GM23248 (cell line): ENCODE results near the gene PTPRD. TPM values are rescaled to one million over a fixed set of nuclear protein-coding genes. Genes with fewer than 3 reads are reported as not detected.

Experiments used
- DNase-seq: peaks from one replicate; pipeline ENCODE4 v3.0.0-alpha.2; 2015
- H2AFZ ChIP-seq: fragments of 200-600 bp; sonication (generic); 2 replicates; pipeline ENCODE4 v1.6.1; 2016; ENCODE audit warnings: antibody characterized with exemption
- H3F3A ChIP-seq: fragments of 200-600 bp; sonication (generic); 2 replicates; pipeline ENCODE4 v1.6.1; 2016; ENCODE audit warnings: mild to moderate bottlenecking, antibody characterized with exemption, mixed run types; ENCODE audit not compliant: insufficient read depth
- H3K27ac ChIP-seq: fragments of 200-600 bp; sonication (generic); 2 replicates; pipeline ENCODE4 v1.5.1; 2016; ENCODE audit warnings: mild to moderate bottlenecking
- H3K27me3 ChIP-seq: fragments of 200-600 bp; sonication (generic); replicated peaks from 2 replicates; pipeline ENCODE4 v1.6.1; 2016; ENCODE audit warnings: mild to moderate bottlenecking; ENCODE audit not compliant: insufficient read depth
- H3K36me3 ChIP-seq: fragments of 200-600 bp; sonication (generic); 2 replicates; pipeline ENCODE4 v1.6.1; 2016; ENCODE audit warnings: low read depth, mild to moderate bottlenecking
- H3K4me1 ChIP-seq: fragments of 200-600 bp; sonication (generic); 2 replicates; pipeline ENCODE4 v1.6.1; 2016; ENCODE audit warnings: mild to moderate bottlenecking; ENCODE audit not compliant: insufficient read depth
- H3K4me2 ChIP-seq: fragments of 200-600 bp; sonication (generic); one replicate; pipeline ENCODE4 v1.6.1; 2016; ENCODE audit warnings: mild to moderate bottlenecking; ENCODE audit not compliant: unreplicated experiment
- H3K4me3 ChIP-seq: fragments of 200-600 bp; sonication (generic); 2 replicates; pipeline ENCODE4 v1.5.1; 2016; ENCODE audit warnings: mild to moderate bottlenecking
- H3K79me2 ChIP-seq: fragments of 200-600 bp; sonication (generic); 2 replicates; pipeline ENCODE4 v1.6.1; 2016; ENCODE audit warnings: mild to moderate bottlenecking; ENCODE audit not compliant: insufficient read depth
- H3K9ac ChIP-seq: fragments of 200-600 bp; sonication (generic); 2 replicates; pipeline ENCODE4 v1.6.1; 2016; ENCODE audit warnings: mild to moderate bottlenecking
- H3K9me2 ChIP-seq: fragments of 200-600 bp; sonication (generic); 2 replicates; pipeline ENCODE4 v1.6.1; 2016; ENCODE audit warnings: mixed run types, mild to moderate bottlenecking, moderate library complexity; ENCODE audit not compliant: insufficient read depth
- H3K9me3 ChIP-seq: fragments of 200-600 bp; sonication (generic); one replicate; pipeline ENCODE4 v1.6.1; 2017; ENCODE audit warnings: low read depth
- H4K20me1 ChIP-seq: fragments of 200-600 bp; sonication (generic); 2 replicates; pipeline ENCODE4 v1.6.0; 2016; ENCODE audit not compliant: insufficient read depth
- EZH2 ChIP-seq: fragments of 200-600 bp; sonication (generic); IDR thresholded peaks from 2 replicates; pipeline ENCODE4 v1.6.1; 2018; ENCODE audit warnings: antibody characterized with exemption, mild to moderate bottlenecking; ENCODE audit not compliant: insufficient read depth, poor library complexity, severe bottlenecking
- EZH2phosphoT487 ChIP-seq: fragments of 200-600 bp; sonication (generic); IDR thresholded peaks from 2 replicates; pipeline ENCODE4 v1.6.1; 2018; ENCODE audit warnings: antibody characterized with exemption, moderate library complexity, mild to moderate bottlenecking, low read depth; ENCODE audit not compliant: insufficient read depth
- WGBS, 2 experiments: methylation state at CpG; one replicate each; pipeline ENCODE4 v1.1.6; 2015 to 2017; ENCODE audit warnings: low lambda C conversion rate in 2 of 2, low coverage in 1 of 2; ENCODE audit errors: missing lambda C conversion rate in 2 of 2; 5-methylcytosine and 5-hydroxymethylcytosine counted together
- in situ Hi-C: fragments of 300-500 bp; cut with MboI; formaldehyde crosslinking; loops from 2 replicates; pipeline ENCODE4 v1.15.0; 2020
- polyA plus RNA-seq: library from polyadenylated mRNA; unstranded; fragments of >200 nt; fragmentation: Nextera tagmentation; extraction: Ambion mirVana; gene quantifications from 2 replicates; pipeline ENCODE4 v1.2.1, GENCODE V29; 2016
- total RNA-seq: library from RNA; depleted of rRNA; stranded (reverse); fragments of >200 nt; shearing (Covaris generic); gene quantifications from 2 replicates; pipeline ENCODE4 v1.2.3, GENCODE V29; 2014

Gene PTPRD
- total and polyA plus RNA-seq, 2 experiments from 2014 or later, result 0.05 TPM; not detected in 1

DNA sequence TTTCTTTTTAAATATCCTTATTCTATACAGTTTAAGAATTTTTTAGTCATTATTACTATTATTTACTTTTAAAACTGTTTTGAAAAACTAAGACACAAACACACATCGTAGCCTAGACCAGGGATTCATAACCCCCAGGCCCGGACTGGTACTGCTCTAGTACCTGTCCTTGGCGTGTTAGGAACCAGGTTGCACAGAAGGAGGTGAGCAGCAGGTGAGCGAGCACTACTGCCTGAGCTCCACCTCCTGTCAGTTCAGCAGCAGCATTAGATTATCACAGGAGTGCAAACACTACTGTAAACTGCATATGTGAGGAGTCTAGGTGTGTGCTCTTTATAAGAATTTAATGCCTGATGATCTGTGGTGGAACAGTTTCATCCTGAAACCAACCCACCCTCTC is 357.0 kb downstream of the PTPRD start:
- H3K4me2 ChIP-seq, result no peak overlapping the region
- H3K27ac ChIP-seq, result no peak overlapping the region
- TF ChIP-seq EZH2phosphoT487, result no peak
- H3K4me3 ChIP-seq, result no peak overlapping the region
- no peaks in the 10 kb centered on the region for H3K36me3 ChIP-seq
- H4K20me1 ChIP-seq, result no peaks in the 10 kb centered on the region
- H2AFZ ChIP-seq, result no peak overlapping the region
- in situ Hi-C loops, result no loop called here
- no peaks in the 10 kb centered on the region for H3F3A ChIP-seq
- no peaks in the 10 kb centered on the region for H3K9me3 ChIP-seq
- 13 to 18% methylated on average over 4 of the region's 4 CpGs for WGBS, 2 experiments
- H3K4me1 ChIP-seq, result no peaks in the 10 kb centered on the region
- no peaks in the 10 kb centered on the region for H3K9me2 ChIP-seq
- H3K9ac ChIP-seq, result no peak overlapping the region
- H3K79me2 ChIP-seq, result no peaks in the 10 kb centered on the region
- no peak for DNase-seq
- H3K27me3 ChIP-seq, result no peaks in the 10 kb centered on the region; the same call in 1 of the 2 replicates

GRCh38 chr9:10254338-10254737 is 358.5 kb downstream of the PTPRD start:
- TF ChIP-seq EZH2phosphoT487, result no peak
- Histone ChIP-seq H3K4me2 (no peak overlapping the region), H3K79me2 (no peaks in the 10 kb centered on the region), H3K9ac (no peak overlapping the region), H3K27me3 (no peaks in the 10 kb centered on the region; the same call in 1 of the 2 replicates), H3K4me3 (no peak overlapping the region), H3F3A (no peaks in the 10 kb centered on the region), H3K36me3 (no peaks in the 10 kb centered on the region), H4K20me1 (no peaks in the 10 kb centered on the region), H2AFZ (no peak overlapping the region), H3K4me1 (no peaks in the 10 kb centered on the region), H3K9me3 (no peaks in the 10 kb centered on the region), H3K27ac (no peak overlapping the region), H3K9me2 (no peaks in the 10 kb centered on the region)
- in situ Hi-C loops, result no loop called here
- 0 to 1% methylated on average over 3 of the region's 3 CpGs for WGBS, 2 experiments
- DNase-seq, result no peak

- Histone ChIP-seq H3K4me2 (no peak overlapping the region), H4K20me1 (no peaks in the 10 kb centered on the region), H3K27me3 (no peaks in the 10 kb centered on the region; the same call in 1 of the 2 replicates), H2AFZ (no peak overlapping the region), H3K9me3 (no peaks in the 10 kb centered on the region), H3K27ac (no peak overlapping the region), H3F3A (no peaks in the 10 kb centered on the region), H3K9ac (no peak overlapping the region), H3K4me1 (no peaks in the 10 kb centered on the region), H3K36me3 (no peaks in the 10 kb centered on the region), H3K4me3 (no peak overlapping the region), H3K79me2 (no peaks in the 10 kb centered on the region), H3K9me2 (no peaks in the 10 kb centered on the region)
- in situ Hi-C loops, result no loop called here
- 24 to 36% methylated on average over 4 of the region's 4 CpGs for WGBS, 2 experiments
- no peak for DNase-seq
- TF ChIP-seq EZH2phosphoT487 (no peak), EZH2 (no peak)
Measured at GRCh38 chr9:10253341-10253740, 359.5 kb downstream of the PTPRD start.

GRCh38 chr9:10252174-10252573 is 360.6 kb downstream of the PTPRD start:
- Histone ChIP-seq H3K9me3 (no peaks in the 10 kb centered on the region), H3K9ac (no peak overlapping the region), H2AFZ (no peak overlapping the region), H3K4me1 (no peaks in the 10 kb centered on the region), H4K20me1 (no peaks in the 10 kb centered on the region), H3K27me3 (no peaks in the 10 kb centered on the region), H3F3A (no peaks in the 10 kb centered on the region), H3K27ac (no peak overlapping the region), H3K4me2 (no peak overlapping the region), H3K79me2 (no peaks in the 10 kb centered on the region), H3K36me3 (no peaks in the 10 kb centered on the region), H3K9me2 (no peaks in the 10 kb centered on the region), H3K4me3 (no peak overlapping the region)
- 31 to 34% methylated on average over 2 of the region's 2 CpGs for WGBS, 2 experiments
- in situ Hi-C loops, result no loop called here
- DNase-seq, result no peak
- TF ChIP-seq EZH2phosphoT487 (no peak), EZH2 (no peak)

GRCh38 chr9:10251490-10251889 is 361.3 kb downstream of the PTPRD start:
- Histone ChIP-seq H3K79me2 (no peaks in the 10 kb centered on the region), H3K36me3 (no peaks in the 10 kb centered on the region), H3K27ac (no peak overlapping the region), H3K9me2 (no peaks in the 10 kb centered on the region), H3K9me3 (no peaks in the 10 kb centered on the region), H3K4me3 (no peak overlapping the region), H3K9ac (no peak overlapping the region), H3K4me1 (no peaks in the 10 kb centered on the region), H3K4me2 (no peak overlapping the region), H3K27me3 (no peaks in the 10 kb centered on the region), H2AFZ (no peak overlapping the region), H3F3A (no peaks in the 10 kb centered on the region), H4K20me1 (no peaks in the 10 kb centered on the region)
- WGBS, 2 experiments, result 36 to 38% methylated on average over 1 of the region's 1 CpG
- TF ChIP-seq EZH2 (no peak), EZH2phosphoT487 (no peak)
- DNase-seq, result no peak
- in situ Hi-C loops, result no loop called here
